ENCODE measurements around the gene IPO9. TPM values are rescaled to one million over a fixed set of nuclear protein-coding genes. Genes with fewer than 3 reads are reported as not detected.

The IPO9 gene
- total RNA-seq, 1 experiment from 2014 or later: 121 TPM

DNA sequence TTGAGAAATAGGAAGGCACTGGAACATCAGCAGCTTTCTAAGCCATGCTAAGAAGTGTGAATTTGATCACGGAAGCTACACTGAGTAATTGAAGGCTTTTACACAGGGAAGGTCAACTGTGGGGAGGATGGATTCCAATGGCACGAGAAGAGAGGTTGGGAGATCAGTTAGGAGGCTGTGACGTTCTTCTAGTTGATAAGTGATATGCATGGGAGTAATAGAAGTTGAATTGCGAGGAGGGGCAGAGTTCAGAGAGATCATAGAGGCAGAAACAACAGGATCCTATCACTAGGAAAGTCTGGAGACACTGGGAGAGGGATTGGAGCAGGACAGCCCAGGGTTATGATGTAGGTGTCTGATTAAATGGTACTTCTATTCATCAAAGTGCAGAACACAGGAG, 101.2 kb downstream of the IPO9 start:
- intact Hi-C loops (cut with micrococcal nuclease; ENCODE audit: unreplicated experiment): no loop called here
- no peak for TF ChIP-seq EZH2 (IDR thresholded peaks at IDR 0.05; ENCODE audit: borderline replicate concordance, low read depth, low read length, poor library complexity, severe bottlenecking)
- TF ChIP-seq CTCF (conservative IDR thresholded peaks at IDR 0.05; ENCODE audit: low read depth, low read length): no peak
- no peak for DNase-seq (ENCODE audit: low spot score)
- Histone ChIP-seq H3K4me3 (ENCODE audit: low read depth, low read length, poor library complexity, severe bottlenecking) (no peak overlapping the region), H3K9me3 (ENCODE audit: low read depth, low read length, poor library complexity, severe bottlenecking) (no peaks in the 10 kb centered on the region), H3K27ac (ENCODE audit: low read depth, low read length, poor library complexity, severe bottlenecking) (no peak overlapping the region), H3K4me1 (ENCODE audit: insufficient read depth, low read length, poor library complexity, severe bottlenecking) (no peaks in the 10 kb centered on the region), H3K27me3 (replicated peaks; ENCODE audit: insufficient read depth, low read depth, low read length, poor library complexity) (no peaks in the 10 kb centered on the region), H3K36me3 (ENCODE audit: insufficient read depth, low read length, poor library complexity, severe bottlenecking) (no peaks in the 10 kb centered on the region)
- POLR2A ChIA-PET (ENCODE audit: low non-redundant PET): no interaction called here
- BruUV-seq (replicated peaks): no TSS peak
- CTCF ChIA-PET: no interaction called here

DNA sequence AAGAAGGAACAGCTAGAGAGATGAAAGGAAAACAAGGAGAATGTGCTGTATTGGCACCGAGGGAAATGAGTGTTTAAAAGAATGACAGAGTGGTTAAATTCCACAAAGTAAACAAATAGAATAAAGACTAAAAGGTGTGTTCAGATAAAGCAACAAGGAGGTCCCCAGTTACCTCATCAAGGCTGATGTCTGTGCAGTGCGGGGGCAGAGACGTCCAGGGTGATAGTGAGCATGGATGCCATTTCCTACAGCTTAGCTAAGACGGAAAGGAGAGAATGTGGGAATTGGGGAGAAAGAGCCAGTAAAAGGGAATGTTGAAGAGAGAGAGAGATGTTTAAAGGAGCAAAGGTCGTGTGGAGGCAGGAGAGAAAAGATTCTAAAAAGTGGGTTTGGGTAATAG, 101.8 kb downstream of the IPO9 start:
- ChIA-PET CTCF (no interaction called here), POLR2A (ENCODE audit: low non-redundant PET) (no interaction called here)
- intact Hi-C loops (cut with micrococcal nuclease; ENCODE audit: unreplicated experiment): no loop called here

More for the DNA sequence above, 101.8 kb downstream of the IPO9 start:
- DNase-seq (ENCODE audit: low spot score): no peak
- H3K27ac ChIP-seq (ENCODE audit: low read depth, low read length, poor library complexity, severe bottlenecking): no peak overlapping the region
- no peak overlapping the region for H3K4me3 ChIP-seq (ENCODE audit: low read depth, low read length, poor library complexity, severe bottlenecking)
- TF ChIP-seq EZH2 (IDR thresholded peaks at IDR 0.05; ENCODE audit: borderline replicate concordance, low read depth, low read length, poor library complexity, severe bottlenecking) (no peak), CTCF (conservative IDR thresholded peaks at IDR 0.05; ENCODE audit: low read depth, low read length) (no peak)
- no peaks in the 10 kb centered on the region for H3K4me1 ChIP-seq (ENCODE audit: insufficient read depth, low read length, poor library complexity, severe bottlenecking)
- no TSS peak for BruUV-seq (replicated peaks)
- H3K27me3 ChIP-seq (replicated peaks; ENCODE audit: insufficient read depth, low read depth, low read length, poor library complexity): no peaks in the 10 kb centered on the region
- no peaks in the 10 kb centered on the region for H3K9me3 ChIP-seq (ENCODE audit: low read depth, low read length, poor library complexity, severe bottlenecking)
- no peaks in the 10 kb centered on the region for H3K36me3 ChIP-seq (ENCODE audit: insufficient read depth, low read length, poor library complexity, severe bottlenecking)

Small RNAs within 50 kb of the gene (microRNA-seq; reads per million reads assigned to microRNA genes)
- gene MIR1231 (1.1 reads per million), gene MIR6739 (not detected)

Other genes starting within 250 kb of the IPO9 start
- 1.2 and 2.6 TPM in 2 replicates for gene SHISA4, start 59.7 kb downstream of the IPO9 start, total RNA-seq (2021)
- gene LMOD1, start 117.4 kb downstream of the IPO9 start, total RNA-seq (2021): 0.20 TPM in 1 of 2 replicates, not detected in the other
- gene TIMM17A, start 126.3 kb downstream of the IPO9 start, total RNA-seq (2021): 111 and 112 TPM in 2 replicates
- gene RNPEP, start 153.5 kb downstream of the IPO9 start, total RNA-seq (2021): 59.3 and 74.1 TPM in 2 replicates
- 0.50 and 0.56 TPM in 2 replicates for gene ELF3, start 181.4 kb downstream of the IPO9 start, total RNA-seq (2021)

All from A673 (cell line).